Mesendoderm (in vitro differentiated cells): ENCODE data around the gene SEMA3A.
A peak's percentile ranks its signal among the peaks of the same experiment; 100 is the strongest.

Experiments
- DNase-seq: peaks from one replicate; pipeline ENCODE4 v3.0.0; 2013
- H2AK5ac ChIP-seq: 2 replicates; pipeline ENCODE4 v1.6.1; 2013; ENCODE audit warnings: low read length, inconsistent platforms
- H2BK120ac ChIP-seq: 2 replicates; pipeline ENCODE4 v1.6.1; 2013; ENCODE audit warnings: low read depth, mild to moderate bottlenecking, low read length, moderate library complexity, mixed read lengths
- H2BK15ac ChIP-seq: replicated peaks from 2 replicates; pipeline ENCODE4 v1.6.1; 2013; ENCODE audit warnings: low read depth, mild to moderate bottlenecking, moderate library complexity
- H2BK5ac ChIP-seq: 2 replicates; pipeline ENCODE4 v1.6.1; 2013; ENCODE audit warnings: low read length, inconsistent platforms
- H3K18ac ChIP-seq: 2 replicates; pipeline ENCODE4 v1.6.1; 2013; ENCODE audit warnings: mild to moderate bottlenecking, low read length, mixed read lengths
- H3K23ac ChIP-seq: one replicate; pipeline ENCODE4 v1.6.1; 2013; ENCODE audit warnings: low read length
- H3K27ac ChIP-seq: 2 replicates; pipeline ENCODE4 v1.5.1; 2013; ENCODE audit warnings: low read depth, mild to moderate bottlenecking, inconsistent platforms, low read length, moderate library complexity
- H3K27me3 ChIP-seq: 2 replicates; pipeline ENCODE4 v1.6.1; 2013; ENCODE audit warnings: low read length, control low read depth, mild to moderate bottlenecking, inconsistent platforms; ENCODE audit not compliant: insufficient read depth, poor library complexity
- H3K36me3 ChIP-seq: 2 replicates; pipeline ENCODE4 v1.6.1; 2013; ENCODE audit warnings: low read length, inconsistent platforms; ENCODE audit not compliant: control insufficient read depth, insufficient read depth
- H3K4ac ChIP-seq: one replicate; pipeline ENCODE4 v1.6.1; 2013; ENCODE audit warnings: low read depth, mild to moderate bottlenecking, low read length, moderate library complexity
- H3K4me1 ChIP-seq: 2 replicates; pipeline ENCODE4 v1.6.1; 2013; ENCODE audit warnings: low read depth, low read length, inconsistent platforms; ENCODE audit not compliant: control insufficient read depth
- H3K4me2 ChIP-seq: 2 replicates; pipeline ENCODE4 v1.6.1; 2013; ENCODE audit warnings: low read length
- H3K4me3 ChIP-seq: 2 replicates; pipeline ENCODE4 v1.5.1; 2013; ENCODE audit warnings: mild to moderate bottlenecking, low read length
- H3K56ac ChIP-seq: one replicate; pipeline ENCODE4 v1.6.1; 2013; ENCODE audit warnings: low read length
- H3K79me1 ChIP-seq: 2 replicates; pipeline ENCODE4 v1.6.1; 2013; ENCODE audit warnings: low read length, inconsistent platforms
- H3K79me2 ChIP-seq: 2 replicates; pipeline ENCODE4 v1.6.1; 2013; ENCODE audit warnings: mild to moderate bottlenecking, low read length; ENCODE audit not compliant: control insufficient read depth, insufficient read depth
- H3K9ac ChIP-seq: 2 replicates; pipeline ENCODE4 v1.6.1; 2013; ENCODE audit warnings: low read length, inconsistent platforms
- H4K5ac ChIP-seq: one replicate; pipeline ENCODE4 v1.6.1; 2013; ENCODE audit warnings: low read length
- H4K8ac ChIP-seq: one replicate; pipeline ENCODE4 v1.6.1; 2013; ENCODE audit warnings: low read depth, mild to moderate bottlenecking, control low read depth, low read length, moderate library complexity
- WGBS: extraction: QIAGEN DNeasy Blood & Tissue Kit; methylation state at CpG from one replicate; pipeline ENCODE4 v1.1.7; 2013; ENCODE audit warnings: low lambda C conversion rate, missing lambda C conversion rate; ENCODE audit not compliant: insufficient coverage; ENCODE audit errors: extremely low coverage; 5-methylcytosine and 5-hydroxymethylcytosine counted together

The SEMA3A gene

GRCh38 chr7:84100866-84101265, 93.7 kb downstream of the SEMA3A start:
- Histone ChIP-seq H3K23ac (no peak overlapping the region), H3K27ac (no peak overlapping the region), H3K27me3 (no peaks in the 10 kb centered on the region), H3K4me3 (no peak overlapping the region), H3K4me1 (no peaks in the 10 kb centered on the region), H4K8ac (no peak overlapping the region), H3K18ac (no peak overlapping the region), H3K4ac (no peak overlapping the region), H3K9ac (no peak overlapping the region), H2BK120ac (no peak overlapping the region), H3K4me2 (no peak overlapping the region), H2BK15ac (no peak overlapping the region), H3K36me3 (no peaks in the 10 kb centered on the region), H4K5ac (no peak overlapping the region), H2AK5ac (no peak overlapping the region), H3K79me1 (no peaks in the 10 kb centered on the region), H3K56ac (no peak overlapping the region), H2BK5ac (no peak overlapping the region), H3K79me2 (no peaks in the 10 kb centered on the region)
- peak; percentile 72 for DNase-seq
- WGBS: no CpG with 5 or more reads among the region's 1 CpG

GRCh38 chr7:84095971-84096370, 98.6 kb downstream of the SEMA3A start:
- no CpG with 5 or more reads among the region's 2 CpGs for WGBS
- no peaks in the 10 kb centered on the region for H3K79me2 ChIP-seq
- no peaks in the 10 kb centered on the region for H3K4me1 ChIP-seq
- no peak overlapping the region for H2BK120ac ChIP-seq
- H4K8ac ChIP-seq: no peak overlapping the region
- H4K5ac ChIP-seq: no peak overlapping the region
- no peak overlapping the region for H3K18ac ChIP-seq
- H3K23ac ChIP-seq: no peak overlapping the region
- no peak overlapping the region for H3K27ac ChIP-seq
- no peak overlapping the region for H2BK5ac ChIP-seq
- no peak overlapping the region for H3K4me2 ChIP-seq
- no peak overlapping the region for H3K56ac ChIP-seq
- H3K79me1 ChIP-seq: no peaks in the 10 kb centered on the region
- no peak overlapping the region for H2BK15ac ChIP-seq
- H3K9ac ChIP-seq: no peak overlapping the region
- no peak overlapping the region for H3K4ac ChIP-seq
- no peak overlapping the region for H3K4me3 ChIP-seq
- no peak for DNase-seq
- H3K27me3 ChIP-seq: no peaks in the 10 kb centered on the region
- no peaks in the 10 kb centered on the region for H3K36me3 ChIP-seq
- H2AK5ac ChIP-seq: no peak overlapping the region

GRCh38 chr7:84092207-84092606, 102.4 kb downstream of the SEMA3A start:
- Histone ChIP-seq H3K79me1 (no peaks in the 10 kb centered on the region), H4K8ac (no peak overlapping the region), H3K56ac (no peak overlapping the region), H3K27me3 (no peaks in the 10 kb centered on the region), H3K4me1 (no peaks in the 10 kb centered on the region), H4K5ac (no peak overlapping the region), H2BK5ac (no peak overlapping the region), H3K36me3 (no peaks in the 10 kb centered on the region), H3K9ac (no peak overlapping the region), H2BK15ac (no peak overlapping the region), H3K4me3 (no peak overlapping the region), H3K79me2 (no peaks in the 10 kb centered on the region), H3K23ac (no peak overlapping the region), H3K27ac (no peak overlapping the region), H3K4ac (no peak overlapping the region), H3K4me2 (no peak overlapping the region), H2BK120ac (no peak overlapping the region), H2AK5ac (no peak overlapping the region), H3K18ac (peak overlapping the region; percentile 60)
- no CpG with 5 or more reads among the region's 5 CpGs for WGBS
- no peak for DNase-seq

- peak; percentile 67 for DNase-seq
Observed at GRCh38 chr7:84091318-84091717, 103.3 kb downstream of the SEMA3A start.

GRCh38 chr7:84088802-84089201, 105.8 kb downstream of the SEMA3A start:
- Histone ChIP-seq H3K9ac (no peak overlapping the region), H2BK120ac (no peak overlapping the region), H3K79me1 (no peaks in the 10 kb centered on the region), H3K23ac (no peak overlapping the region), H3K36me3 (no peaks in the 10 kb centered on the region), H3K27ac (no peak overlapping the region), H3K18ac (no peak overlapping the region), H3K79me2 (no peaks in the 10 kb centered on the region), H2BK15ac (no peak overlapping the region), H4K5ac (no peak overlapping the region), H3K4me3 (no peak overlapping the region), H4K8ac (no peak overlapping the region), H2BK5ac (no peak overlapping the region), H2AK5ac (no peak overlapping the region), H3K27me3 (no peaks in the 10 kb centered on the region), H3K4ac (no peak overlapping the region), H3K4me1 (no peaks in the 10 kb centered on the region), H3K56ac (no peak overlapping the region), H3K4me2 (no peak overlapping the region)
- no peak for DNase-seq
- no CpG with 5 or more reads among the region's 1 CpG for WGBS

More at GRCh38 chr7:84091318-84091717, 103.3 kb downstream of the SEMA3A start:
- Histone ChIP-seq H3K4me3 (no peak overlapping the region), H3K56ac (no peak overlapping the region), H3K79me1 (no peaks in the 10 kb centered on the region), H3K9ac (no peak overlapping the region), H3K4me2 (no peak overlapping the region), H4K8ac (no peak overlapping the region), H2AK5ac (no peak overlapping the region), H2BK120ac (no peak overlapping the region), H3K27ac (no peak overlapping the region), H3K4me1 (no peaks in the 10 kb centered on the region), H3K23ac (no peak overlapping the region), H3K18ac (no peak overlapping the region), H4K5ac (no peak overlapping the region), H2BK5ac (no peak overlapping the region), H3K36me3 (no peaks in the 10 kb centered on the region), H3K4ac (no peak overlapping the region), H3K79me2 (no peaks in the 10 kb centered on the region), H3K27me3 (no peaks in the 10 kb centered on the region), H2BK15ac (no peak overlapping the region)
- WGBS: no CpG with 5 or more reads among the region's 1 CpG

- no peak overlapping the region for H3K27ac ChIP-seq
Observed at GRCh38 chr7:84085998-84086397, 108.6 kb downstream of the SEMA3A start.

More at GRCh38 chr7:84085998-84086397, 108.6 kb downstream of the SEMA3A start:
- Histone ChIP-seq H2BK15ac (no peak overlapping the region), H3K79me2 (no peaks in the 10 kb centered on the region), H3K4me3 (no peak overlapping the region), H4K5ac (no peak overlapping the region), H3K18ac (no peak overlapping the region), H3K56ac (no peak overlapping the region), H3K4ac (no peak overlapping the region), H3K36me3 (no peaks in the 10 kb centered on the region), H3K79me1 (no peaks in the 10 kb centered on the region), H3K23ac (no peak overlapping the region), H3K27me3 (no peaks in the 10 kb centered on the region), H2AK5ac (no peak overlapping the region), H3K4me1 (no peaks in the 10 kb centered on the region), H4K8ac (no peak overlapping the region), H3K9ac (no peak overlapping the region), H3K4me2 (no peak overlapping the region), H2BK120ac (no peak overlapping the region), H2BK5ac (no peak overlapping the region)
- DNase-seq: no peak
- WGBS: no CpG with 5 or more reads among the region's 3 CpGs
